ENCODE data around the gene COG5.

COG5 gene

GRCh38 chr7:107327986-107328569, 235.6 kb downstream of the COG5 start:
- ATAC-seq: peak; percentile 18; the same call in 1 of the 3 replicates
- TF ChIP-seq CSRNP3 (CRISPR knock-in tag; IDR thresholded peaks at IDR 0.05) (no peak), TSHZ2 (CRISPR knock-in tag; IDR thresholded peaks at IDR 0.05) (no peak), TOX (CRISPR knock-in tag; IDR thresholded peaks at IDR 0.05; ENCODE audit: borderline replicate concordance) (no peak), TCF4 (CRISPR knock-in tag; IDR thresholded peaks at IDR 0.05; ENCODE audit: borderline replicate concordance) (no peak), ZFP30 (CRISPR knock-in tag; IDR thresholded peaks at IDR 0.05) (no peak), POU6F1 (CRISPR knock-in tag; IDR thresholded peaks at IDR 0.05; ENCODE audit: borderline replicate concordance, low read depth) (no peak), PPARA (CRISPR knock-in tag; IDR thresholded peaks at IDR 0.05; ENCODE audit: borderline replicate concordance) (no peak), ISL1 (CRISPR knock-in tag; IDR thresholded peaks at IDR 0.05) (no peak), ZC3H10 (CRISPR knock-in tag; IDR thresholded peaks at IDR 0.05) (no peak), CSDC2 (CRISPR knock-in tag; IDR thresholded peaks at IDR 0.05) (no peak), ZNF565 (CRISPR knock-in tag; conservative IDR thresholded peaks at IDR 0.05; ENCODE audit: low read depth) (no peak), SNAI2 (CRISPR knock-in tag; IDR thresholded peaks at IDR 0.05) (no peak), CREB5 (CRISPR knock-in tag; IDR thresholded peaks at IDR 0.05; ENCODE audit: low read depth) (no peak), OSR1 (CRISPR knock-in tag; IDR thresholded peaks at IDR 0.05) (no peak), ZNF70 (CRISPR knock-in tag; IDR thresholded peaks at IDR 0.05) (no peak), ESRRG (CRISPR knock-in tag; IDR thresholded peaks at IDR 0.05) (no peak), BACH2 (CRISPR knock-in tag; IDR thresholded peaks at IDR 0.05; ENCODE audit: borderline replicate concordance) (no peak), RARB (CRISPR knock-in tag; IDR thresholded peaks at IDR 0.05) (no peak), GLIS3 (CRISPR knock-in tag; IDR thresholded peaks at IDR 0.05) (no peak), ZNF8 (CRISPR knock-in tag; IDR thresholded peaks at IDR 0.05) (no peak)

- no peak for ATAC-seq
- no peak for TF ChIP-seq PATZ1 (CRISPR knock-in tag; IDR thresholded peaks at IDR 0.05; ENCODE audit: borderline replicate concordance)
- TF ChIP-seq TOX (CRISPR knock-in tag; IDR thresholded peaks at IDR 0.05; ENCODE audit: borderline replicate concordance): no peak
- no peak for TF ChIP-seq CSDC2 (CRISPR knock-in tag; IDR thresholded peaks at IDR 0.05)
- no peak for TF ChIP-seq ESRRG (CRISPR knock-in tag; IDR thresholded peaks at IDR 0.05)
- TF ChIP-seq CSRNP3 (CRISPR knock-in tag; IDR thresholded peaks at IDR 0.05): no peak
- TF ChIP-seq GLIS3 (CRISPR knock-in tag; IDR thresholded peaks at IDR 0.05): no peak
- no peak for TF ChIP-seq ZNF565 (CRISPR knock-in tag; conservative IDR thresholded peaks at IDR 0.05; ENCODE audit: low read depth)
- no peak for TF ChIP-seq CREB5 (CRISPR knock-in tag; IDR thresholded peaks at IDR 0.05; ENCODE audit: low read depth)
- no peak for TF ChIP-seq POU6F1 (CRISPR knock-in tag; IDR thresholded peaks at IDR 0.05; ENCODE audit: borderline replicate concordance, low read depth)
- no peak for TF ChIP-seq ZFP30 (CRISPR knock-in tag; IDR thresholded peaks at IDR 0.05)
- no peak for TF ChIP-seq ZC3H10 (CRISPR knock-in tag; IDR thresholded peaks at IDR 0.05)
- no peak for TF ChIP-seq ARNTL (CRISPR knock-in tag; IDR thresholded peaks at IDR 0.05; ENCODE audit: borderline replicate concordance, low read depth)
- TF ChIP-seq ZFP3 (CRISPR knock-in tag; IDR thresholded peaks at IDR 0.05): no peak
Measured at GRCh38 chr7:107326061-107326460, 237.7 kb downstream of the COG5 start.
